Kidney epithelial cell (primary cell): Measurements from ENCODE around the gene DCTN4. TPM values are rescaled to one million over a fixed set of nuclear protein-coding genes. Genes with fewer than 3 reads are reported as not detected.

Experiments
- DNase-seq: peaks from one replicate; pipeline ENCODE4 v3.0.0-alpha.2; 2010; ENCODE audit warnings: low read depth
- H3K27me3 ChIP-seq: 2 replicates; pipeline ENCODE4 v1.6.0; 2011; ENCODE audit warnings: low read length; ENCODE audit not compliant: control insufficient read depth, insufficient read depth
- H3K36me3 ChIP-seq: 2 replicates; pipeline ENCODE4 v1.5.1; 2011; ENCODE audit warnings: low read length; ENCODE audit not compliant: control insufficient read depth, insufficient read depth
- H3K4me3 ChIP-seq: 2 replicates; pipeline ENCODE4 v1.5.1; 2011; ENCODE audit warnings: low read depth, mild to moderate bottlenecking, control low read depth, low read length
- total RNA-seq: library from RNA; depleted of rRNA; stranded (reverse); fragments of >200 nt; gene quantifications from 2 replicates; pipeline ENCODE4 v1.2.3, GENCODE V29; 2015
- TF ChIP-seq, protein P1 (sequence below): IDR thresholded peaks from 2 replicates; pipeline ENCODE4 v1.5.1; 2011; ENCODE audit warnings: mild to moderate bottlenecking, moderate library complexity, low read length, control low read depth, inconsistent platforms; ENCODE audit not compliant: insufficient read depth, poor library complexity, severe bottlenecking

The DCTN4 gene
- total RNA-seq, 1 donor from 2014 or later = 54.0 TPM

DNA sequence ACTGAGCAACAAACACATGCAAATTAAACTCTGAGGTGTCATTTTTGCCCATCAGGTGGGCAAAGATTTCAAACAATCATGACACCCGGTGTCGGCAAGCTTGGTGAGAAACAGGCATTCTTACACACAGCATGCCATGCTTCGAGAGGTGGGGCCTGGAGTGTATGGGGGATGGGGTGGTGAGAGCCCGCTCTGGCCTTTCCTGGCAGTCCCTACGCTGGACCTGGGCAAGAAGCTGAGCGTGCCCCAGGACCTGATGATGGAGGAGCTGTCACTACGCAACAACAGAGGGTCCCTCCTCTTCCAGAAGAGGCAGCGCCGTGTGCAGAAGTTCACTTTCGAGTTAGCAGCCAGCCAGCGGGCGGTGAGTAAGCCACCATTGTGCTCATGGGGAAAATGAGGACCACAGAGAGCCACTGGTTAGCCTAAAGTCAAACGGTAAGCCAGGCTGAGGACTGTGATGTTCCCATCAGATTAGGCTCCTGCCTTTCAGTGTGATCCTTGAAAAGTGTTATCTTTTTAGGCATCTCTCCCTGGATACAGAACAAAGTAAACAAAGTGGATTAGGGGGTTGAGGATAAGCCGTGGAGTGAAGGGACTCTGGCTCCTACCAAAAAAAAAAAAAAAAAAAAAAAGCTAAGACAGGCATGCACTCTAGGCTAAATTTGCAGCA is 88.4 kb downstream of the DCTN4 start:
- Histone ChIP-seq H3K4me3 (no peak overlapping the region), H3K36me3 (no peaks in the 10 kb centered on the region), H3K27me3 (peaks cover 2% of the 10 kb centered on the region)
- TF ChIP-seq, protein P1, sequence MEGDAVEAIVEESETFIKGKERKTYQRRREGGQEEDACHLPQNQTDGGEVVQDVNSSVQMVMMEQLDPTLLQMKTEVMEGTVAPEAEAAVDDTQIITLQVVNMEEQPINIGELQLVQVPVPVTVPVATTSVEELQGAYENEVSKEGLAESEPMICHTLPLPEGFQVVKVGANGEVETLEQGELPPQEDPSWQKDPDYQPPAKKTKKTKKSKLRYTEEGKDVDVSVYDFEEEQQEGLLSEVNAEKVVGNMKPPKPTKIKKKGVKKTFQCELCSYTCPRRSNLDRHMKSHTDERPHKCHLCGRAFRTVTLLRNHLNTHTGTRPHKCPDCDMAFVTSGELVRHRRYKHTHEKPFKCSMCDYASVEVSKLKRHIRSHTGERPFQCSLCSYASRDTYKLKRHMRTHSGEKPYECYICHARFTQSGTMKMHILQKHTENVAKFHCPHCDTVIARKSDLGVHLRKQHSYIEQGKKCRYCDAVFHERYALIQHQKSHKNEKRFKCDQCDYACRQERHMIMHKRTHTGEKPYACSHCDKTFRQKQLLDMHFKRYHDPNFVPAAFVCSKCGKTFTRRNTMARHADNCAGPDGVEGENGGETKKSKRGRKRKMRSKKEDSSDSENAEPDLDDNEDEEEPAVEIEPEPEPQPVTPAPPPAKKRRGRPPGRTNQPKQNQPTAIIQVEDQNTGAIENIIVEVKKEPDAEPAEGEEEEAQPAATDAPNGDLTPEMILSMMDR = no peak
- no peak for DNase-seq

DNA sequence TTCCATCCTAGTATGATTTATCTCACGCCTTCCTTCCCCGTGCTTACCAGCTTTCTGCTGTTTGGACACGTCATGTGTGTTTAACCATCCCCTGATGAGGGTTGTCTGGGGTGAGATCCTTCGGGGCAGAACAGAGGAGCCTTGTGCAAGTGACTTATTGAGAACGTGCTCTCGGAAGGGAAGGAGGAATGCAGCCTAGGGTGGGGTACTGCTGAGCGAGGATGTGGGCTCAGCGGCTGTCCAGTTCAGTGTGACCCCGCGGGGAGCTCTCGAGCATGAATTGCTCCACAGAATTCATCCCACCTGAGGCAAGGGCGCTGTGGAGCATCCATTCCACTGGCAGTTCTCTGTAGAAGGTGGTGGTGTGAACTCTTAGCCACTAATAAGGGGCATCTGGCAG is 93.8 kb downstream of the DCTN4 start:
- no peak overlapping the region for H3K4me3 ChIP-seq
- TF ChIP-seq, protein P1 = no peak
- H3K36me3 ChIP-seq = no peaks in the 10 kb centered on the region
- peaks cover 10% of the 10 kb centered on the region for H3K27me3 ChIP-seq
- no peak for DNase-seq

DNA sequence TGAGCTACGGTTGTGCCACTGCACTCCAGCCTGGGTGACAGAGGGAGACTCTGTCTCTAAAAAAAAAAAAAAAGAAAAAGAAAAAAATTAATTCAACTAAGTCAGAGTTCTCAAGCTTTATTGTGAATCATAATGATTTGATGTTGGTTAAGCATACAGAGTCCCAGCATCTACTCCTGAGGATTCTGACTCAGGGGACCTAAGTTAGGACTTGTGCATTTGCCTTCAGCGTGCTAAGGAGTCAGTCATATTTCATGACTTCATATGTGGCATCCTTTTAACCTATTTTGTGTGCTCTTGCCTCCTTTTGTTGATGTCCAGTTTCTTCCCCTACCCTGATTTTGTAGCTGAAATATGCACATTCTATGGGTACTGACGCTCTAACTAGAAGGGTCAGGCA is 94.9 kb downstream of the DCTN4 start:
- TF ChIP-seq, protein P1 = no peak
- Histone ChIP-seq H3K4me3 (no peak overlapping the region), H3K36me3 (no peaks in the 10 kb centered on the region), H3K27me3 (peaks cover 12% of the 10 kb centered on the region)
- DNase-seq = no peak

DNA sequence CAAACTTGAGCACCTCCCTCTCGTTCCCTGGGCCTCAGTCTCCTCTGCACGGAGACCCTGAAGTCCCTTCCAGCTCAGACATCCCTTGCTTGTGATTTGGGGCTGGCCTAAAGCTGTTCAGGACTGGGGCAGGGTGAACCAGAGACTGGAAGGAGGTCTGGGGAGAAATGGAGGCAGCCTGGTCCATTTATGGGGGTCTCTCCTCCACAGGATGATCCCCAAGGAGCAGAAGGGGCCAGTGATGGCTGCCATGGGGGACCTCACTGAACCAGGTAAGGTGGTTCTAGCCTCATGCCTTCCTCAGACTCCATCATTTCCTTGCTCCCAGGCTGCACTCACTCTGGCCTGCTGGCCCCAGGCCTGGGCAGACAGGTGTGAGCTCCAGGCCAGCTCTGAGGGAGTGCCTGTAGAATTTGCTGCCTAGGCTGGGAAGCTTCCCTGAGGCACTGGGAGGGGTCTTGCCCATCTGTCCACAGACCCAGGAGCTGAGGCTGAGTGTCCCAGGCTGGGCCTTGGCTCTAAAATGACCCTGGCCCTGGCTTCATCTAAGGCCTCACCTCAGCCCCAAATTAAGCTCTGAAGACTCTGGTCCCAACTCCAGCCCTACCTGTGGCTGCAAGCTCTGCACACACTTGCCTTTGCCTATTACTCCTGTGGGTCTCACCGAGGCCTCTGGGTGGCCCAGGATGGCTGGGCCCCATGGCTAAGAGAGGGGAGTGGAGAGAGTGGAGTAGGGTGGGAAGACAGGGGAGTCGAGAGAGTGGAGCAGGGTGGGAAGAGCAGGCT is 95.9 kb downstream of the DCTN4 start:
- TF ChIP-seq, protein P1 = no peak
- DNase-seq = no peak
- Histone ChIP-seq H3K4me3 (no peak overlapping the region), H3K27me3 (peaks cover 12% of the 10 kb centered on the region), H3K36me3 (no peaks in the 10 kb centered on the region)

DNA sequence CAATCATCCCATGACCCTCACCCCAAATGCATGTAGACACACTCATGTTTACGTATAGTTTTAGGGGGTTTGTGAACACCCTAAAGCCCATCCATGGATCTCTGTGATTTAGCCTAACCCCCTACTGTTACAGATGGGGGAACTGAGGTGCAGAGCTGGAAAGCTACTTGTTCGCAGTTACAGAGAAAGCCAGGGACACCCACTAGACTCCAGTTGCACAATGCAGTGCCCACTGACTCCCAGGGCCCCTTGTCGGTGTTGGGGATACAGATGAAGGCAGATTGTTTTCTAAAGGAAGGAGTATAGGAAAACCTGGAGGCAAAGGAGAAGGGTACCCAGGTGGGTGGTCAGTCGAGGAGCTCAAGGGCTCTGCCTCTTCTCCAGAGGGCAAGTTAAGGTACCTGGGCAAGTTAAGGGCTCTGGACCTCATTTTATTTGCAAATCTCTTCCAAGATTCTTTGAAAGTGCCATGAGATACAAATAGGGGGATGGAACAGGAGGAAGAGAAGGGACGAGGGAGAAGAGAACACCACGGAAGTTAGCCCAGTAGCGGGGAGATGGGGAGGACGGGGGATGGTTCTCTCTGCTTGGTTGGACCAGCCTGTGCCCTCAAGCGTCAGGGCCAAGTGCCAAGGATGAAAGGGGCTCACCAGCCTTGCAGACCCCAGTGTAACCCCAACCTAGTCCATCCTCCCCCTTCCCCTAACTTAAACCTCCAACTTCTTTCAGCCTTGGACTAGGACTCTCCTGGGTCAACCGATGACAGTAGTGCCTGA is 96.8 kb downstream of the DCTN4 start:
- TF ChIP-seq, protein P1 = no peak
- Histone ChIP-seq H3K36me3 (no peaks in the 10 kb centered on the region), H3K27me3 (peaks cover 12% of the 10 kb centered on the region), H3K4me3 (no peak overlapping the region)
- DNase-seq = no peak
